Measurements from ENCODE around the gene ANKS1B.

DNA sequence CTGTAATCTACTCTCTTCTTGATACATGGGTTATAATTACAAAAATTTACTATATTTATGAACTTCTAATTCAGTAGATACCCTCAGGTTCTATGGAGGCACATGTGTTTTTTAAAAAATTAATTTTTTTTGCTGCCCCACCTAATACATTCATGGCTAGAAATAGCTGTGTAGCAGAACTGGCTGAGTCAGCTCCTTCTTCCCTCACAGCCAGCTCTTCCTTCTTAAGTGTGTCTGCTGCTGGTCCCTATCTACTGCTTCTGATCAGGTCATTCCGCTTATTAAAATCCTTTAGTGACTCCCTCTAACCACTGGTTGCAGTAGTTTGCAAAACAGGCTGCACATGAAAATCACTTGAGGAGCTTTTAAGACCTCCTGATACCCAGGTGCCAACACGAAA, 939.6 kb downstream of the ANKS1B start:
- TF ChIP-seq POLR2A (IDR thresholded peaks at IDR 0.05) (no peak), CTCF (IDR thresholded peaks at IDR 0.05) (no peak)
